ENCODE measurements around the gene ARHGAP19.
"Not testable (repeated sequence)": the region's sequence is repeated elsewhere in the genome, so short reads cannot be mapped to it uniquely, and the experiment has no call there.

Gene ARHGAP19

DNA sequence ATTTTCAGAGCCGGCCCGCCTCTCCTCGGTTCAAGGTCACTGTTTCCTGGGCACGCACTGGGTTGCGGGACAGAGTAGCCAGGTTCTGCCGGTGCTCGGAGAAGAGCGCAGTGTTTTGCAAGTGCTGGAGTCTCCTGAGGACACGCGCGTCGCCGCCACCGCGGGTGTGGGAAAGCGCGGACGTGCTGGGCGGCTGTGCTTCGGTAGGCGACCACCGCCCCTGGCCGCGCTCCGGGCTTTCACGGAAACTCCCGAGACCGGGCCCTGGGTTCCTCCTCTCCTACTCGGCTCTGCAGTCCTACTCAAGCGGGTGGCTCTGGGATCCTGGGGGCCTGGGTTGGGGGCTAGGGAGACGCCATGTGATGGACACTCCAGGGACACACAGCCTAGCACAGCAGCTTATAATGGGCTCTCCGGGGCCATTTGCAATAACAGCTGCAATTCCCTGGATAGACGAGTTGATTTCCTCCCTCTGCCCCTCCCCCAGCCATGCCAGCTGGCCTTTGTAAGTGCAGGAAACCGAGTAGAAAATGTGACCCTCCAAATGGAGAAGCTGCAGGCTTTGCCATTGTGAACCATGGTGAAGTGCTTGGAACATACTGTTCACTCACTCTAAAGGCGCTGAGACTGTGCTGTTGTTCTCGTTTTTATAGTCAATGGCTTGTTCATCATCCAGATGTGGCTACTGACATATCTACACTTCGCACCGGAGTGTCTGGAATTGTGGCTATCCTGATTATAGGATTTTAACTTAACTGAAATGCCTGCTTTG lies 28.8 kb upstream of the ARHGAP19 start:
- DNase-seq, result peak; percentile 59

DNA sequence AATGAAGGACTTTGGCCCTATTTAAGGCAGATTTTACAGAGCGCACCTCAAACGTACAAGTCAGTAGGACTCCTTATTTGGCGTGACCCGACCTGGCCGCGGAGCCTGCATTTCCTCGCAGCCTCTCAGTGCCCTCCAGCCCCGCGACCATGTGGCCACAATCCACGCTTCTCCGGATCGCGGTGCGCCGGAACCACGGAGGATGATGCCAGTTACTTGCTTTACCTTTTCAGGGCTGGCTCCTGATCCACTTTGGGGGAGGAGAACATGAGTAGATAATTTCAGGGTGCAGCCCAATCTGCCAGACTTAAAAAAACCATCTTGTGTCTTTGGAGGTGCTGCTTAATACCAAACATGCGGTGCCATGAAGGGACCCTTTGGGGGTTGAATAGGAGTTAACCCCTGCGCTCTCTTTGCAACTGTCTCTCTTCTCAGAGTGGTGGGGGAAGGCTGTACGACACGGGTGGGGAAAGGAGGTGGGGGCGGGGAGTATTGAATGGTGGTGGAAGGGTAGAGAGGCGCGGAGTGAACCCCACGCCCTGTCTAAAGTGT lies 28.1 kb upstream of the ARHGAP19 start:
- no peak for DNase-seq

DNA sequence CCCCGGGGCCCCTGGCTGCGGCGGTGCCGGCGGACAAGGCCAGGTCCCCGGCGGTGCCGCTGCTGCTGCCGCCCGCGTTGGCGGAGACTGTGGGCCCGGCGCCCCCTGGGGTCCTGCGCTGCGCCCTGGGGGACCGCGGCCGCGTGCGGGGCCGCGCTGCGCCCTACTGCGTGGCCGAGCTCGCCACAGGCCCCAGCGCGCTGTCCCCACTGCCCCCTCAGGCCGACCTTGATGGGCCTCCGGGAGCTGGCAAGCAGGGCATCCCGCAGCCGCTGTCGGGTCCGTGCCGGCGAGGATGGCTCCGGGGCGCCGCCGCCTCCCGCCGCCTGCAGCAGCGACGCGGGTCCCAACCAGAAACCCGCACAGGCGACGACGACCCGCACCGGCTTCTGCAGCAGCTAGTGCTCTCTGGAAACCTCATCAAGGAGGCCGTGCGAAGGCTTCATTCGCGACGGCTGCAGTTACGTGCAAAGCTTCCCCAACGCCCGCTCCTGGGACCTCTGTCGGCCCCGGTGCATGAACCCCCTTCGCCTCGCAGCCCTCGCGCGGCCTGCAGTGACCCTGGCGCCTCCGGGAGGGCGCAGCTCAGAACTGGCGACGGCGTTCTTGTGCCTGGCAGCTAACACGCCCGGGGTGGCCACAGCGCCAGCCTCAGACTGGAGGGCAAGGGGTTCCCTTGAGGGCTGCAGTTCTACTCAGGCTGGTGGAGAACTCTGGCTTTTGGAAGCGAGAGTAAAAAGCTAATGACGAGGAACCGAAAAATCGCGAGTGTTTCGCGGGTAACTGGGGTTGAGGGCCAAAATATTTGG lies 27.4 kb upstream of the ARHGAP19 start:
- peak; percentile 42 for DNase-seq

DNA sequence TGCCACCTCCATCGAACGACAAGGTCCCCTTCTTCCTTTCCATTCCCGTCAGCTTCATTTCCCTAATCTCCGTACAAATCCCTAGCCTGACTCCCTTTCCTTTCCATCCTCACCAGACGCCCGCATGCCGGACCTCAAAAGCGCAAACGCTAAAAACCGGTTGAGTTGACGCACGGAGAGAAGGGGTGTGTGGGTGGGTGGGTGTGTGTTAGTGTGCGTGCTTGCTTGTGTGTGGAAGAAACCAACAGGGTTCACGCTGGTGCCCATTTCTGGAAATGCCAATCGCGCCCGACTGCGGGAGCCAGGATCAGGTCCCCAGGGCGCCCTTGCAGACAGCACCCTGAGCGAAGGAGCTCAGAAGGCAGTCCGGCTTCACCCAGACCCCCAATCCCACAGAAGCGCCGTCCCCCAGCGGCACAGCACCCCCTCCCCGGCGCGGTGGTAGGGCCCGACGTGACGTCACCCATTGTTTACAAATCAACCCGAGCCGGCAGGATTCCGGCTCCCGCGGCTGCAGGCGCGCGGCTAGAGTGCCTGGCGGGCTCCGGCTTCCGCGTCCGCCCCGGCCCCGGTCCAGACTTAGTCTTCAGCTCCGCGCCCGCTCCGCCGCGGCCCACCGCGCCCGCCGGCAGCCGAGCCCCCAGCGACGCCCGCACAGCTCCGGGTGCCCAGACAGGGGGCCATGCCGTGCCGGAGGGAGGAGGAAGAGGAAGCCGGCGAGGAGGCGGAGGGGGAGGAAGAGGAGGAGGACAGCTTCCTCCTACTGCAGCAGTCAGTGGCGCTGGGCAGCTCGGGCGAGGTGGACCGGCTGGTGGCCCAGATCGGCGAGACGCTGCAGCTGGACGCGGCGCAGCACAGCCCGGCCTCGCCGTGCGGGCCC lies 26.6 kb upstream of the ARHGAP19 start, which contains the start of gene FRAT1:
Gene FRAT1 (plus strand): TSS at position 500 of the 880 bp plus-strand sequence. CDS start 183 bp downstream, at position 683.
- DNase-seq, result peak; percentile 77

DNA sequence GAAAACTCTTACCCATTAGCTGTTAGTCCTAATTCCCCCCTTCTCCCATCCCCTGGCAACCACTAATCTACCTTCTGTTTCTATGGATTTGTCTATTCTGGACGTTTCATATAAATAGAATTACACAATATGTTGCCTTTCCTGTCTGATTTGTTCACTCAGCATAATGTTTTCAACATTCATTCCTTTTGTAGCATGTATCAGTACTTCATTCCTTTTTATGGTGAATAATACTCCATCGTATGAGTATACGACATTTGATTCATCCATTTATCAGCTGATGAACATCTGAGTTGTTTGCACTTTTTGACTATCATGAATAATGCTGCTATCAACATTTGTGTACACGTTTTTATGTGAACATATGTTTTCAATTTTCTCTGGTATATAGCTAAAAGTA lies 22.2 kb upstream of the ARHGAP19 start:
- no peak for DNase-seq

DNA sequence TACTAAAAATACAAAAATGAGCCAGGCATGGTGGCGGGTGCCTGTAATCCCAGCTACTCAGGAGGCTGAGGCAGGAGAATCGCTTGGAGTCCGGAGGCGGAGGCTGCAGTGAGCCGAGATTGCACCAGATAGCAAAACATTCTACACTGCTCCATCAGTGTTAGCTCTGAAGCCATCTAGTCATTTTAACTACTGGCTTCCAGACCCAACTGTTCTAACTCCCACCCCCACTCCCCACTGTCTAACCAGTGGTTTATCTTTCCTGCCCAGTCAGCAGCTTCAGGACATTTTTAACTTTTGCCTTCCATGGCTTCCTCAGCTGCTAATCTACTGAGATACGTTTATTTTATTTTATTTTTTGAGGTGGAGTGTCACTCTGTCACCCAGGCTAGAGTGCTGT lies 20.5 kb upstream of the ARHGAP19 start:
- DNase-seq, result no peak

DNA sequence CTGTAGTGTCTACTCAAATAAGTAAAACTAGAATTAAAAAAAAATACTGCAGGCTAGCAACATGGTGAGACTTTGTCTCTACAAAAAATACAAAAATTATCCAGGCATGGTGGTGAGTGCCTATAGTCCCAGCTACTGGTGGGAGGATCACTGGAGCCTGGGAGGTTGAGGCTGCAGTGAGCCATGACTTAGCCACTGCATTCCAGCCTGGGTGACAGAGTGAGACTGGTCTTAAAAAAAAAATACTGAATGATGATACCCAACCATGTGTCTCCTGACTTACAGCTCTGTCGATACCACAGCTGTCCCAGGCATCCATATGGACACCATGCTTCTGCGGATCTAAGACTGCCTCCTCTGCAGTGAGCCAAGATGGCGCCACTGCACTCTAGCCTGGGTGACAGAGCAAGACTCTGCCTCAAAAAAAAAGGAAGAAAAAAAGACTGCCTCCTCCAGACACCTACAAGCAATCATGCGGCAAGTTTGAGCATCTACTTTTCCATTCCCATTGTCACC lies 18.7 kb upstream of the ARHGAP19 start:
- DNase-seq, result no peak

DNA sequence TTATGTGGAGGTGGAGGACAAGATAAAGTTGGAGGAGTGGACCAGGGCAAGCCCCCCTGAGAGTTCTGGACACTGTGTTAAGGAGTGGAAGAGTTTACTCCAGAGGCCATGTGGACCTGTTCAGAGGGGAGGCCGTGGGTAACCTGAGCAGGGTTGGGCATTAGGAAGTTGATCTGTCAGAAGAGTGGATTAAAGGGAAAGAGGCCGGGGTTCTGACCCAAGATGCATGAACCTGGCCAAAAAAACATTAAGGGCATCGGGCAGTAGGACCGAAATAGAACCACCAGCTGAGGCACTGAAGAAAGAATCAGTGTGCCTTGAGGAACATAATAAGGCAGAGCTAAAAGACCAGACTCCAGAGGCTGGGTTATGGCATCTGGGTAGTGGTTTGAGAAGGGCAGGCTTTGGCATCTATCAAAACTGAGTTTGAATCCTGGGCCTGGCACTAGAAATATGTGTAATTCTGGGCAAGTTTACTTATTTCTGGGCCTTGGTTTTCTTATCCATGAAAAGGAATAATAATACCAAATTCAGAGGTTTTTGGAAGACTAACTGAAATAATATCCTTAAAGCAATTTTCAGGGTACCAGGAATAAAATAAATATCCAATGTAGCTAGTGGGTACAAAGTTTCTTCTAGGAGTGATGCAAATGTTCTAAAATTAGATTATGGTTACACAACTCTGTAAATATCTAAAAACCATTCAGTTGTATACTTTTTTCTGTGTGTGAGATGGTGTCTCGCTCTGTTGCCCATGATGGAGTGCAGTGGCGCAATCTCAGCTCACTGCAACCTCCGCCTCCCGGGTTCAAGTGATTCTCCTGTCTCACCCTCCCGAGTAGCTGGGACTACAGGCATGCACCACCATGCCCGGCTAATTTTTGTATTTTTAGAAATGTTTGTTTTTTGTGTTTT lies 15.7 kb upstream of the ARHGAP19 start:
- DNase-seq, result no peak

DNA sequence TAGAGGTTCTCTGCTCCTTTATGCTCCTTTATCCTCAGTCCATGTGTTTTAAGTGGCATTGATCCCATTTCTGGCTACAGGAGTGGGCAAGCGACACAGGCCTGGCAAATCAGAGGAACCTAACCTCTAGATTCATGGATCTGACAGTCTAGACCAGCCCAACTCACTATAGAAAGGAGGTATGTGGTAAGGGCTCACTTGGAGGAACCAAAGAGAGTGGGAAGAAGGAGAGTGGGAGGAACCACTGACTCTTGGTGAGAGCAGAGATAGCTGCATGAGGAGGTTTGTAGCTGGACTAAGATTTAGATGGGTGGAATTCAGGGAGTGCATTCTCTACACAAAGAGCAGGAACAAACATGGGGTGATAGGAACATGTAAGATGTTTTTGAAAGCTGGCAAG lies 15.0 kb upstream of the ARHGAP19 start:
- DNase-seq, result no peak

DNA sequence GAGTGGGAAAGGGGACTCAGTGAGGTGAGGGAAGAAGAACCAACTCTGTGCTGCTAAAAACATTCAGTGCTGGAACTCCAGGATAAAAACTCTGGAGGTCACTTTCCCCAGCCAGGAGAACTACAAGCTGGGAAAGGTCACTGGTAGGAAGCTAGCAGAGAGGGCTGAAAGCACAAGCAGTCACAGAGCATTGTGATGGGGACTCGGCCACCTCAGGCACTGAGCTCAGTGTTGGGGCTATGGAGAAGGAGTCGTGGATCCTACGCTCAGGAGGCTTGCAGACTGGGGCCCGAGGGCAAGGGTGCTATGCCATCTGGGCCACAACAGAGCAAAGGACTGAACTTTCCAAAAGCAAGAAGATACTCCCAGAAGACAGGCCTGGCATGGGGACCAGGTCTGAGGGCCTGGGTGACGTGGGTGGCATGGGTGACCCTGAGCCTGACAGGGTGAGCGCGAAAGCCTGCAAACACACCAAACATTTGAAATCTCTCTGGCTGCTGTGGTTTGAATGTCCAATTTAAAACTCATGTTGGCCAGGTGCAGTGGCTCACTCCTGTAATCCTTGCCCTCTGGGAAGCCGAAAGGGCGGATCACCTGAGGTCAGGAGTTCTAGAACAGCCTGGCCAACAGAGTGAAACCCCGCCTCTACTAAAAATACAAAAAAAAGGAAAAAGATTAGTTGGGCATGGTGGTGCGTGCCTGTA lies 9.8 kb upstream of the ARHGAP19 start:
- DNase-seq, result no peak

DNA sequence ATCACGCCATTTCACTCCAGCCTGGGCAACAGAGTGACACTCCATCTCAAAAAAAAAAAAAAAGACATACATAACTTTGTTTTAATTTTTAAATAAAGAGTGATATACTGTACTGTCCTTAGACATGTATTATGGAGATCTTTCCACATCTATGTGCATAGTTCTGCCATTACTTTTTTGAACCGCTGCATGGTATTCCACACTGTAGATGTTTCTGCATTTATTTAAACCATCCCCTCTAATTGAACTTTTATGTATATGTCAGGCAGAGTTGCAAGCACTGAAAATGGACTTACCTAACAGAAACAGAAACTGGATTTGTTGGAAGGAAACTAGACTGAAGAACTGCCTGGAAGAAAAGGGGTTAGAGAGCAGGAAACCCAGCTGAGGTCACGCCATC lies 8.5 kb upstream of the ARHGAP19 start:
- no peak for DNase-seq

DNA sequence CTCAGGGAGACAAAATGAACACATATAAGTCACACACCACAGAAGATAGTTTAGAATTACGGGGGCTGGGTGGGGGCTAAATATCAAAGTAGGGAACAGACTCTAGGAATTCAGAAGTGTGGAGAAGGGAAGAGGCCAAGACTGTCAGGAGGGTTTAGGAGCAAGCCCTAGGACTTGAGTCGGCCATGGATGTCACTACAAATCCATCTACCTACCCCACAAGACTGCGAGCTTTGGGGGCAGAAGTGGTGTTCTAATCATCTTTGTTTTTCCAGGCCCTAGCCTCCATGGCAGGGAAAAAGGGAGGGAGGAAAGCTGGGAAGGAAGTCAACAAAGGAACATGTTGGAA lies 5.8 kb upstream of the ARHGAP19 start:
- DNase-seq, result no peak

DNA sequence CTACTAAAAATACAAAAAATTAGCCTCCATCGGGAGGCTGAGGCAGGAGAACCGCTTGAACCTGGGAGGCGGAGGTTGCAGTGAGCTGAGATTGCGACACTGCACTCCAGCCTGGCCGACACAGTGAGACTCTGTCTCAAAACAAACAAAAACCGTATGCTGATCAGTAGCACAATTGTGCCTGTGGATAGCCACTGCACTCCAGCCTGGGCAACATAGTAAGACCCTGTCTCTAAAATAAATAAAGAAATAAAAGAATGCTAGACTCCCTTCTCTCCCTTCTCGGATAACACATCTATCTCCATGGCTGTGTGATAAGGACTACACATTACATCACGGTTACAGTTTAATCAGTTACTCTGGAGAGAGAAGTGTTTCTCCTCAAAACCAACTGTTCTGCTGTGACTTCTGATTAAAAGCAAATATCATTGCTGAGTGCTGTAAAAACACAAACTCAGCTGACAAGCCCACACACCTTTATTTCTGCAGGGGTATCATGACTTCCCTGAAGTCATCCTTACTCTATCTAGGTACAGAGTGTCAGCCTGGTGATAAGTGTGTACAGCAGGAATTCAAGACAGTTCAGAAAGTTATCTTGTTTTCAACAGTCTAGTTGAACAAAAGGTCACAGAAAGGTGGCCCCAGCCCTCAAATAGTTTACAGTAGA lies 5.3 kb upstream of the ARHGAP19 start:
- no peak for DNase-seq

DNA sequence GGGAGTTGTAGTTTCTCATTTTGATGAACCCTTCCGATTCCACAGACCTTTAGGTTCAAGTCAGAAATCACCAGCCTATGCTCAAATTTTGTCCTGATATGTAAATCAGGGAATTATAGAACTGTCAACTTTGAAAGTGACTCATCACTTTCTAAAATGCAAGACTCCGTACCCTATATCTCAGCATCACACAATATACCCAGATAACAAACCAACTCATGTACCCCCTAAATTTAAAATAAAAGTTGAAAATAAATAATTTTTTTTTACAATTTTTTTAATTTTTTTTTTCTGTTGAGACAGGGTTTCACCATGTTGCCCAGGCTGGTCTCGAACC lies 393 bp upstream of the ARHGAP19 start:
- DNase-seq, result no peak

DNA sequence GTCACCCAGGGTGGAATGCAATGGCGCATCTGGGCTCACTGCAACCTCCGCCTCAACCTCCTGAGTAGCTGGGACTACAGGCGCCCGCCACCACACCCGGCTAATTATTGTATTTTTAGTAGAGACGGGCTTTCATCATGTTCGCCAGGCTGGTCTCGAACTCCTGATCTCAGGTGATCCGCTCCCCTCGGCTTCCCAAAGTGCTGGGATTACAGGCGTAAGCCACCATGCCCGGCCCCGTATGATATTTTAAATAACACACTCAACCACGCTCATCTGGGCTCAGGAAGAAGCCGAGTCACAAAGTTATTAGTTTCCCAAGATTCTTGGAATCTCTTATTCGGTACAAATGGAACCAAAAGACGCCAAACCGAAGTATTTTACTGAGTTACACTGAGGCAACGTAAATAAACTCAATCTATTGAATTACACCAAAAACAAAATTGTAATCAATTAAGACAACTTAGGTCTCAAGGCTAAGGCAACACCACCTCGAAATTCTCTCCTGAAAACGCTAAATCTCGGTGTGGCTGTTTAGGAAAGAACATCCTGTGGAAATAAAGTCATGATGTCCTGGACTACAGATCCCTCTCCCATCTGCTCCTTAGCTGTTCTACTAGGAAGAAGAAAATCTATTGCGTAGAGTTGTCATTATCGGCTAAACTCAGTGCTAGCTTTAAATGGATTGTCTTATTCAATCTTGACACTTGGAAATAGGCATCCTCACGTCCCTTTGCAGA lies 910 bp downstream of the ARHGAP19 start:
- DNase-seq, result no peak

DNA sequence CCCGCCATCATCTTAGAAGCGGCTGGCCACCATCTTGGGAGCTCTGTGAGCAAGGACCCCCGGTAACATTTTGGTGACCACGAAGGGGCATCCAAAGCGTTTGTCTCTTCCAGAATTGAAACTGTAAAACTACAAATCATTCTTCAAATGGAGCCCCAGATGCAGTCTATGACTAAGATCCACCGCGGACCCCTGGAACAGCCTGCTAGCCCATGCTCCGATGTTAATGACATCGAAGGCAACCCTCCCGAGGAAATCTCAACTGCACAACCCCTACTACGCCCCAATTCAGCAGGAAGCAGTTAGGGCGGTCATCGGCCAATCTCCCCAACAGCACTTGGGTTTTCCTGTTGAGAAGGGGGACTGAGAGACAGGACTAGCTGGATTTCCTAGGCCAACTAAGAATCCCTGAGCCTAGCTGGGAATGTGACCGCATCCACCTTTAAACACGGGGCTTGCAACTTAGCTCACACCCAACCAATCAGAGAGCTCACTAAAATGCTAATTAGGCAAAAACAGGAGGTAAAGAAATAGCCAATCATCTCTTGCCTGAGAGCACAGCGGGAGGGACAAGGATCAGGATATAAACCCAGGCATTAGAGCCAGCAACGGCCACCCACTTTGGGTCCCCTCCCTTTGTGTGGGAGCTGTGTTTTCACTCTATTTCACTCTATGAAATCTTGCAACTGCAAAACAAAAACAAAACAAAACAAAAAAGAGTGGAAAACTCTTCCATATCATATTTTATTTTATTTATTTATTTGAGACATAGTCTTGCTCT lies 1.7 kb downstream of the ARHGAP19 start:
- DNase-seq, result not testable (repeated sequence)

DNA sequence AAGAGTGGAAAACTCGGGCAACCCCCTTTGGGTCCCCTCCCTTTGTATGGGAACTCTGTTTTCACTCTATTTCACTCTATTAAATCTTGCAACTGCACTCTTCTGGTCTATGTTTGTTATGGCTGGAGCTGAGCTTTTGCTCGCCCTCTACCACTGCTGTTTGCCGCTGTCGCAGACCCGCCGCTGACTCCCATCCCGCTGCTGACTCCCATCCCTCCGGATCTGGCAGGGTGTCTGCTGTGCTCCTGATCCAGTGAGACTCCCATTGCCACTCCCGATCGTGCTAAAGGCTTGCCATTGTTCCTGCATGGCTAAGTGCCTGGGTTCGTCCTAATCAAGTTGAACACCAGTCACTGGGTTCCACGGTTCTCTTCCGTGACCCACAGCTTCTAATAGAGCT lies 2.4 kb downstream of the ARHGAP19 start:
- DNase-seq, result not testable (repeated sequence)

DNA sequence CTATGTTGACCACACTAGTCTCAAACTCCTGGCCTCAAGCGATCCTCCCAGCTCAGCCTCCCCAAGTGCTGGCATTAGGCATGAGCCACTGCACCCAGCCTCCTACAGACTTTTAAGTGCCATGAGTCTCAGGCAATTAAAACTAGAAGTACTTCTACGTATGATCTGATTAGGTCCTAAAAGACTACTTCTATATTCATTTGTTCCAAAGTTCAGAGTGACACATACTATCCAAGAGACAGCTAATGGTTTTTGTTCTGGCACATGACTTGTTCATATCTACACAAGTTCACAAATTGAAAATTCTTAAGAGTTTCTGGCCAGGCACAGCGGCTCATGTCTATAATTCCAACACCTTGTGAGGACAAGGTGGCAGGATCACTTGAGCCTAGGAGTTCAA lies 11.7 kb downstream of the ARHGAP19 start:
- no peak for DNase-seq

All from SHP77 treated with DMSO at 0.1 percent for 48 hours (cell line).